GM19438 (cell line): ENCODE data around the gene SLC4A8.
"Not testable (repeated sequence)": the region's sequence is repeated elsewhere in the genome, so short reads cannot be mapped to it uniquely, and the experiment has no call there.

Source experiments
- ATAC-seq: cut with Tn5 transposase; IDR thresholded peaks from one replicate; pipeline ENCODE4 v1.9.1; 2021; ENCODE audit warnings: low read depth; ENCODE audit not compliant: unreplicated experiment

SLC4A8 gene

GRCh38 chr12:51421266-51421884 is 3.3 kb upstream of the SLC4A8 start:
- no peak for ATAC-seq

GRCh38 chr12:51424094-51424661 is 453 bp upstream of the SLC4A8 start:
- ATAC-seq: no peak

- ATAC-seq: no peak
These were observed 3.6 kb downstream of the SLC4A8 start for GRCh38 chr12:51428256-51428655.

GRCh38 chr12:51429700-51430099 is 5.1 kb downstream of the SLC4A8 start:
- no peak for ATAC-seq

GRCh38 chr12:51430196-51430895 is 5.7 kb downstream of the SLC4A8 start:
- ATAC-seq: no peak

- ATAC-seq: no peak
These were observed 8.3 kb downstream of the SLC4A8 start for GRCh38 chr12:51432921-51433320.

- no peak for ATAC-seq
These were observed 9.7 kb downstream of the SLC4A8 start for GRCh38 chr12:51434305-51434704.

- ATAC-seq: no peak
These were observed 12.8 kb downstream of the SLC4A8 start for GRCh38 chr12:51437431-51437830.

- no peak for ATAC-seq
These were observed 14.7 kb downstream of the SLC4A8 start for GRCh38 chr12:51439330-51439729.

- no peak for ATAC-seq
These were observed 17.0 kb downstream of the SLC4A8 start for GRCh38 chr12:51441583-51441982.

- ATAC-seq: no peak
These were observed 17.7 kb downstream of the SLC4A8 start for GRCh38 chr12:51442324-51442723.

- no peak for ATAC-seq
These were observed 18.9 kb downstream of the SLC4A8 start for GRCh38 chr12:51443573-51443972.

GRCh38 chr12:51448618-51449256 is 24.1 kb downstream of the SLC4A8 start:
- ATAC-seq: no peak

GRCh38 chr12:51449580-51450246 is 25.1 kb downstream of the SLC4A8 start:
- ATAC-seq: no peak

- ATAC-seq: no peak
These were observed 25.7 kb downstream of the SLC4A8 start for GRCh38 chr12:51450333-51450732.

GRCh38 chr12:51450806-51451205 is 26.2 kb downstream of the SLC4A8 start:
- no peak for ATAC-seq

- ATAC-seq: not testable (repeated sequence)
These were observed 29.4 kb downstream of the SLC4A8 start for GRCh38 chr12:51454016-51454415.

GRCh38 chr12:51455050-51455449 is 30.4 kb downstream of the SLC4A8 start:
- not testable (repeated sequence) for ATAC-seq

GRCh38 chr12:51458635-51459034 is 34.0 kb downstream of the SLC4A8 start:
- ATAC-seq: no peak

- ATAC-seq: no peak
These were observed 35.9 kb downstream of the SLC4A8 start for GRCh38 chr12:51460519-51460918.

- ATAC-seq: no peak
These were observed 40.9 kb downstream of the SLC4A8 start for GRCh38 chr12:51465491-51465890.
